HG03571 (cell line): ENCODE data around the gene SMCO3.
A peak's percentile ranks its signal among the peaks of the same experiment; 100 is the strongest.

Experiments used
- ATAC-seq: cut with Tn5 transposase; IDR thresholded peaks from one replicate; pipeline ENCODE4 v1.9.1; 2021; ENCODE audit not compliant: unreplicated experiment

The SMCO3 gene

GRCh38 chr12:14828892-14829291 lies 14.9 kb upstream of the SMCO3 start:
- ATAC-seq, result no peak

- ATAC-seq, result no peak
Measured at GRCh38 chr12:14827043-14827442, 13.1 kb upstream of the SMCO3 start.

- no peak for ATAC-seq
Measured at GRCh38 chr12:14826491-14826890, 12.5 kb upstream of the SMCO3 start.

GRCh38 chr12:14825256-14825655 lies 11.3 kb upstream of the SMCO3 start:
- no peak for ATAC-seq

- ATAC-seq, result no peak
Measured at GRCh38 chr12:14824012-14824634, 10.1 kb upstream of the SMCO3 start.

GRCh38 chr12:14811486-14811885 lies 2.5 kb downstream of the SMCO3 start:
- ATAC-seq, result no peak

GRCh38 chr12:14810953-14811483 lies 3.0 kb downstream of the SMCO3 start:
- ATAC-seq, result no peak

- ATAC-seq, result no peak
Measured at GRCh38 chr12:14810167-14810952, 3.6 kb downstream of the SMCO3 start.

GRCh38 chr12:14803830-14804160 lies 10.2 kb downstream of the SMCO3 start:
- peak; percentile 8 for ATAC-seq

- peak; percentile 100 for ATAC-seq
Measured at GRCh38 chr12:14803011-14803829, 10.8 kb downstream of the SMCO3 start, which contains the start of the genes C12orf60 and WBP11. Gene C12orf60 (plus strand): TSS chr12:14803670. CDS start chr12:14822936, 19,266 bp downstream. Gene WBP11 (minus strand): TSS chr12:14803478. CDS start chr12:14801383, 2,095 bp downstream.

GRCh38 chr12:14802721-14803010 lies 11.3 kb downstream of the SMCO3 start:
- ATAC-seq, result no peak

- no peak for ATAC-seq
Measured at GRCh38 chr12:14802247-14802646, 11.7 kb downstream of the SMCO3 start.

GRCh38 chr12:14795028-14795448 lies 18.9 kb downstream of the SMCO3 start:
- no peak for ATAC-seq

GRCh38 chr12:14785568-14785967 lies 28.4 kb downstream of the SMCO3 start:
- ATAC-seq, result no peak

GRCh38 chr12:14784471-14784870 lies 29.5 kb downstream of the SMCO3 start:
- ATAC-seq, result no peak

- ATAC-seq, result no peak
Measured at GRCh38 chr12:14782756-14783155, 31.2 kb downstream of the SMCO3 start.

GRCh38 chr12:14781563-14781962 lies 32.4 kb downstream of the SMCO3 start:
- no peak for ATAC-seq

GRCh38 chr12:14780859-14781258 lies 33.1 kb downstream of the SMCO3 start:
- ATAC-seq, result no peak

GRCh38 chr12:14779834-14780233 lies 34.1 kb downstream of the SMCO3 start:
- ATAC-seq, result no peak

- no peak for ATAC-seq
Measured at GRCh38 chr12:14777271-14777670, 36.7 kb downstream of the SMCO3 start.

GRCh38 chr12:14776236-14776961 lies 37.6 kb downstream of the SMCO3 start:
- ATAC-seq, result no peak
